HEK293 (cell line): Measurements from ENCODE around the gene SCN5A.

Experiments used
- CTCF ChIA-PET: fragments of 350-600 bp; formaldehyde crosslinking; extraction: SDS; loops from one replicate; lab custom pipeline; 2021; ENCODE audit warnings: antibody characterized with exemption; lab: Yijun Ruan, JAX
- POLR2A ChIA-PET: fragments of 300-600 bp; formaldehyde crosslinking; extraction: SDS; loops from one replicate; lab custom pipeline; 2020; ENCODE audit warnings: antibody characterized with exemption, inconsistent platforms; lab: Yijun Ruan, JAX
- H3K27ac ChIP-seq: fragments of 200-500 bp; sonication (Bioruptor generic); 2 replicates; pipeline ENCODE4 v1.5.1; 2014; ENCODE audit warnings: low read depth, low read length, control low read depth, inconsistent platforms; ENCODE audit errors: extremely low read depth
- H3K36me3 ChIP-seq, 2 experiments: fragments of 200-500 bp in 1 of 2; sonication (Bioruptor generic) in 1 of 2; 1 replicate in 1 of 2; 2 replicates in 1 of 2; pipeline ENCODE4 v1.5.1; 2014 to 2017; ENCODE audit warnings: inconsistent platforms in 2 of 2, low read length in 2 of 2; ENCODE audit not compliant: control insufficient read depth in 2 of 2, insufficient read depth in 1 of 2
- H3K4me1 ChIP-seq: fragments of 200-500 bp; sonication (Bioruptor generic); 2 replicates; pipeline ENCODE4 v1.5.1; 2014; ENCODE audit warnings: mild to moderate bottlenecking, low read length, inconsistent platforms; ENCODE audit not compliant: control insufficient read depth, insufficient read depth
- H3K4me3 ChIP-seq: 2 replicates; pipeline ENCODE4 v1.5.1; 2011; ENCODE audit warnings: low read depth, mild to moderate bottlenecking, control low read depth, low read length, moderate library complexity
- H3K9me3 ChIP-seq: fragments of 200-500 bp; sonication (Bioruptor generic); 2 replicates; pipeline ENCODE4 v1.5.1; 2014; ENCODE audit warnings: low read depth, low read length, inconsistent platforms; ENCODE audit not compliant: control insufficient read depth, insufficient read depth
- GLI4 ChIP-seq: fragments of 450-650 bp; formaldehyde crosslinking; IDR thresholded peaks from 2 replicates; pipeline ENCODE4 v1.5.1; 2016; ENCODE audit warnings: missing biosample characterization, missing genetic modification characterization
- GLIS1 ChIP-seq: fragments of 450-650 bp; formaldehyde crosslinking; IDR thresholded peaks from 2 replicates; pipeline ENCODE4 v1.5.1; 2016; ENCODE audit warnings: missing biosample characterization, missing genetic modification characterization
- GLIS2 ChIP-seq: fragments of 450-650 bp; formaldehyde crosslinking; IDR thresholded peaks from 2 replicates; pipeline ENCODE4 v1.5.1; 2016; ENCODE audit warnings: missing biosample characterization, missing genetic modification characterization
- HOXD13 ChIP-seq: sonication (generic); formaldehyde crosslinking; IDR thresholded peaks from 2 replicates; pipeline ENCODE4 v1.8.0; 2022; ENCODE audit warnings: missing genetic modification reagents, borderline replicate concordance
- MYNN ChIP-seq: fragments of 450-650 bp; formaldehyde crosslinking; IDR thresholded peaks from 2 replicates; pipeline ENCODE4 v1.5.1; 2016; ENCODE audit warnings: missing biosample characterization, missing genetic modification characterization, borderline replicate concordance
- PRDM2 ChIP-seq: fragments of 450-650 bp; formaldehyde crosslinking; IDR thresholded peaks from 2 replicates; pipeline ENCODE4 v1.5.1; 2016; ENCODE audit warnings: missing biosample characterization, missing genetic modification characterization, borderline replicate concordance
- PRDM4 ChIP-seq: fragments of 450-650 bp; formaldehyde crosslinking; IDR thresholded peaks from 2 replicates; pipeline ENCODE4 v1.5.1; 2017; ENCODE audit warnings: missing biosample characterization, missing genetic modification characterization
- REPIN1 ChIP-seq: fragments of 450-650 bp; formaldehyde crosslinking; IDR thresholded peaks from 2 replicates; pipeline ENCODE4 v1.5.1; 2017; ENCODE audit warnings: missing biosample characterization, missing genetic modification characterization, low read depth
- SCRT2 ChIP-seq: fragments of 450-650 bp; formaldehyde crosslinking; IDR thresholded peaks from 2 replicates; pipeline ENCODE4 v1.5.1; 2016; ENCODE audit warnings: missing biosample characterization, missing genetic modification characterization
- SETDB1 ChIP-seq: IDR thresholded peaks from one replicate; pipeline ENCODE4 v1.6.1; 2017; ENCODE audit warnings: mild to moderate bottlenecking, low read length, moderate library complexity, mixed read lengths; ENCODE audit not compliant: insufficient read length
- YY2 ChIP-seq: fragments of 450-650 bp; formaldehyde crosslinking; IDR thresholded peaks from 2 replicates; pipeline ENCODE4 v1.5.1; 2016; ENCODE audit warnings: missing biosample characterization, missing genetic modification characterization
- ZBTB17 ChIP-seq: fragments of 450-650 bp; formaldehyde crosslinking; IDR thresholded peaks from 2 replicates; pipeline ENCODE4 v1.5.1; 2016; ENCODE audit warnings: missing biosample characterization, missing genetic modification characterization
- ZIC2 ChIP-seq: fragments of 450-650 bp; formaldehyde crosslinking; IDR thresholded peaks from 2 replicates; pipeline ENCODE4 v1.5.1; 2016; ENCODE audit warnings: missing biosample characterization, missing genetic modification characterization
- ZNF132 ChIP-seq: fragments of 450-650 bp; formaldehyde crosslinking; IDR thresholded peaks from 2 replicates; pipeline ENCODE4 v1.5.1; 2017; ENCODE audit warnings: missing biosample characterization, missing genetic modification characterization, borderline replicate concordance
- ZNF140 ChIP-seq: fragments of 450-650 bp; formaldehyde crosslinking; IDR thresholded peaks from 2 replicates; pipeline ENCODE4 v1.5.1; 2016; ENCODE audit warnings: missing biosample characterization, missing genetic modification characterization
- ZNF146 ChIP-seq: fragments of 450-650 bp; formaldehyde crosslinking; IDR thresholded peaks from 2 replicates; pipeline ENCODE4 v1.5.1; 2016; ENCODE audit warnings: missing biosample characterization, missing genetic modification characterization
- ZNF2 ChIP-seq: fragments of 450-650 bp; formaldehyde crosslinking; IDR thresholded peaks from 2 replicates; pipeline ENCODE4 v1.5.1; 2016; ENCODE audit warnings: missing biosample characterization, missing genetic modification characterization
- ZNF202 ChIP-seq: fragments of 450-650 bp; formaldehyde crosslinking; IDR thresholded peaks from 2 replicates; pipeline ENCODE4 v1.5.1; 2016; ENCODE audit warnings: missing biosample characterization, missing genetic modification characterization, borderline replicate concordance
- ZNF221 ChIP-seq: fragments of 450-650 bp; formaldehyde crosslinking; IDR thresholded peaks from 2 replicates; pipeline ENCODE4 v1.5.1; 2017; ENCODE audit warnings: missing biosample characterization, missing genetic modification characterization, borderline replicate concordance
- ZNF426 ChIP-seq: fragments of 450-650 bp; formaldehyde crosslinking; IDR thresholded peaks from 2 replicates; pipeline ENCODE4 v1.5.1; 2017; ENCODE audit warnings: missing biosample characterization, missing genetic modification characterization, mild to moderate bottlenecking, inconsistent platforms, moderate library complexity
- ZNF544 ChIP-seq: fragments of 450-650 bp; formaldehyde crosslinking; IDR thresholded peaks from 2 replicates; pipeline ENCODE4 v1.5.0; 2017; ENCODE audit warnings: missing biosample characterization, missing genetic modification characterization
- ZNF600 ChIP-seq: fragments of 450-650 bp; formaldehyde crosslinking; IDR thresholded peaks from 2 replicates; pipeline ENCODE4 v1.5.1; 2016; ENCODE audit warnings: missing biosample characterization, missing genetic modification characterization
- ZNF658 ChIP-seq: fragments of 450-650 bp; formaldehyde crosslinking; IDR thresholded peaks from 2 replicates; pipeline ENCODE4; 2016; ENCODE audit warnings: missing biosample characterization, missing genetic modification characterization

Gene SCN5A

DNA sequence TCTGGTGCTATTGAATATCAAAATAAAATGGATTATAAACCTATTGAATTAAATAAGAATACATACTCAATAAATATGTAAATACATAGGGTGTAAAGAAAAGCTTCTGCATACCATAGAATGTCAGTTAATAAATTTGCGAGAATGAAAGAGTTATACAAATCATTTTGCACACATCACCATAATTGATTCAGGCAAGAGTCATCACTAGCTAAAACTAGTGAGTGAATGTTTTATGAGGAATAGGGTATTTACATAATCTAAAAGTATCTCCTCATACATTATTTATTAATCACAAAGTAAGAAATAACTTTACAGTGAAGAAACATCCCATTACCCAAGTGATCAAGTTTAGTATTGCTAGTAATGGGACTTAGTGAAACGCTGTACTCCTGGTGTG lies 139.8 kb downstream of the SCN5A start:
- H3K9me3 ChIP-seq, result no peaks in the 10 kb centered on the region
- ChIA-PET POLR2A (no interaction called here), CTCF (interaction anchor here (3.1 kb wide), 1 partner anchor 11 kb away, joined by 22 read pairs; no protein-coding TSS in a partner anchor)
- no peak overlapping the region for H3K4me3 ChIP-seq
- peaks cover 12 to 69% of the 10 kb centered on the region in 2 experiments; a peak in 2 of 3 replicates for H3K36me3 ChIP-seq
- H3K27ac ChIP-seq, result no peak overlapping the region
- H3K4me1 ChIP-seq, result no peaks in the 10 kb centered on the region
- TF ChIP-seq PRDM4 (tag by site-specific recombination) (no peak), ZIC2 (tag by site-specific recombination) (no peak), ZNF202 (tag by site-specific recombination) (no peak), GLI4 (no peak), ZBTB17 (tag by site-specific recombination) (no peak)

GRCh38 chr3:38507120-38507519 lies 142.4 kb downstream of the SCN5A start:
- Histone ChIP-seq H3K9me3 (no peaks in the 10 kb centered on the region), H3K4me3 (no peak overlapping the region), H3K27ac (no peak overlapping the region), H3K36me3 (peaks cover 6 to 72% of the 10 kb centered on the region in 2 experiments), H3K4me1 (no peaks in the 10 kb centered on the region)
- CTCF ChIA-PET, result interaction anchor here (1.2 to 2.3 kb wide), 3 partner anchors 10 to 146 kb away, joined by 5 to 12 read pairs (median 5); partner anchors contain the start of gene EXOG
- POLR2A ChIA-PET, result no interaction called here
- no peak for TF ChIP-seq MYNN (tag by site-specific recombination)
- TF ChIP-seq ZNF426 (tag by site-specific recombination), result no peak
- TF ChIP-seq SCRT2 (tag by site-specific recombination), result 0 out of 2 replicates have a peak, but pooled peaks have one; percentile 11

- H3K27ac ChIP-seq, result no peak overlapping the region
- ChIA-PET POLR2A (no interaction called here), CTCF (interaction anchor here (0.7 to 1.2 kb wide), 2 partner anchors 20 to 21 kb away, joined by 3 to 4 read pairs; no protein-coding TSS in a partner anchor)
- H3K4me3 ChIP-seq, result no peak overlapping the region
- H3K9me3 ChIP-seq, result no peaks in the 10 kb centered on the region
- peaks cover 4 to 68% of the 10 kb centered on the region in 2 experiments for H3K36me3 ChIP-seq
- H3K4me1 ChIP-seq, result no peaks in the 10 kb centered on the region
- TF ChIP-seq ZNF600 (no peak), ZNF146 (tag by site-specific recombination) (no peak), ZNF132 (no peak), HOXD13 (CRISPR knock-in tag) (no peak), ZNF658 (no peak), GLIS1 (tag by site-specific recombination) (no peak), YY2 (tag by site-specific recombination) (no peak), ZNF544 (no peak), PRDM2 (tag by site-specific recombination) (no peak), ZNF221 (tag by site-specific recombination) (no peak), REPIN1 (tag by site-specific recombination) (no peak), SETDB1 (no peak), ZNF140 (tag by site-specific recombination) (no peak), SCRT2 (tag by site-specific recombination) (no peak), ZNF2 (tag by site-specific recombination) (no peak), GLIS2 (tag by site-specific recombination) (no peak)
These were observed 148.6 kb downstream of the SCN5A start for GRCh38 chr3:38500688-38501417.
